H1 (cell line): ENCODE data around the gene MAPK8IP3. TPM values are rescaled to one million over a fixed set of nuclear protein-coding genes. Genes with fewer than 3 reads are reported as not detected.
A peak's percentile ranks its signal among the peaks of the same experiment; 100 is the strongest.

ENCODE experiments used
- BACH1 ChIP-seq: IDR thresholded peaks from 2 replicates; pipeline ENCODE4 v1.6.1; 2012; ENCODE audit warnings: low read length, improper control_type of control experiment
- EP300 ChIP-seq, 2 experiments: IDR thresholded peaks; 1 replicate in 1 of 2; 2 replicates in 1 of 2; pipeline ENCODE4 v1.6.1; 2011 to 2012; ENCODE audit warnings: low read depth in 2 of 2, low read length in 2 of 2, mild to moderate bottlenecking in 2 of 2, borderline replicate concordance in 1 of 2, inconsistent platforms in 1 of 2, moderate library complexity in 1 of 2
- GABPA ChIP-seq: IDR thresholded peaks from 2 replicates; pipeline ENCODE4 v1.6.1; 2011; ENCODE audit warnings: mild to moderate bottlenecking, low read length, moderate library complexity, borderline replicate concordance; ENCODE audit not compliant: insufficient read depth
- HDAC6 ChIP-seq: IDR thresholded peaks from one replicate; pipeline ENCODE4 v1.7.1; 2012; ENCODE audit warnings: low read depth, mild to moderate bottlenecking, inconsistent platforms, low read length, moderate library complexity
- MAFK ChIP-seq: IDR thresholded peaks from 2 replicates; pipeline ENCODE4 v1.6.1; 2012; ENCODE audit warnings: low read depth, mild to moderate bottlenecking, improper control_type of control experiment, low read length
- RBBP5 ChIP-seq: IDR thresholded peaks from 2 replicates; pipeline ENCODE4 v1.7.1; 2012; ENCODE audit warnings: low read depth, mild to moderate bottlenecking, inconsistent platforms, low read length, moderate library complexity, borderline replicate concordance
- SAP30 ChIP-seq: fragments of 300-600 bp; sonication (generic); IDR thresholded peaks from 2 replicates; pipeline ENCODE4 v1.7.1; 2012; ENCODE audit warnings: low read length, moderate library complexity, mild to moderate bottlenecking, inconsistent platforms; ENCODE audit not compliant: insufficient read depth, insufficient replicate concordance
- SUZ12 ChIP-seq: fragments of 200-600 bp; sonication (generic); IDR thresholded peaks from 2 replicates; pipeline ENCODE4 v1.6.1; 2012; ENCODE audit warnings: mild to moderate bottlenecking, inconsistent platforms, low read length, moderate library complexity, mixed read lengths
- polyA plus RNA-seq, 7 experiments: library from polyadenylated mRNA; depleted of rRNA in 3 of 7; stranded (reverse) in 5 of 7; unstranded in 2 of 7; fragments of >200 nt in 5 of 7; fragments of 200-250 nt in 2 of 7; gene quantifications; 1 replicate in 5 of 7; 2 replicates in 1 of 7; 4 replicates in 1 of 7; pipeline versions ENCODE4 v1.2.1 to v1.2.3, GENCODE V29; 2011 to 2013; ENCODE audit warnings: missing spikeins in 2 of 7, mixed read lengths in 2 of 7
- total RNA-seq: library from RNA; stranded (reverse); fragmentation: NEBNext Ultra II Directional; extraction: Animal tissue kit (Norgen Biotek cat#: 25700); gene quantifications from 2 replicates; pipeline ENCODE4 v1.2.1, GENCODE V29; 2021
- TF ChIP-seq, protein P1 (sequence below): fragments of 300-600 bp; sonication (generic); IDR thresholded peaks from 2 replicates; pipeline ENCODE4 v1.7.1; 2012; ENCODE audit warnings: low read length, moderate library complexity, mild to moderate bottlenecking, inconsistent platforms; ENCODE audit not compliant: insufficient replicate concordance

Gene MAPK8IP3
- total and polyA plus RNA-seq, 2 of the 8 experiments (the other 6 are each of a cell fraction or from before 2014, with no cell fraction given) = 16.9 to 43.4 TPM

- TF ChIP-seq, protein P1, sequence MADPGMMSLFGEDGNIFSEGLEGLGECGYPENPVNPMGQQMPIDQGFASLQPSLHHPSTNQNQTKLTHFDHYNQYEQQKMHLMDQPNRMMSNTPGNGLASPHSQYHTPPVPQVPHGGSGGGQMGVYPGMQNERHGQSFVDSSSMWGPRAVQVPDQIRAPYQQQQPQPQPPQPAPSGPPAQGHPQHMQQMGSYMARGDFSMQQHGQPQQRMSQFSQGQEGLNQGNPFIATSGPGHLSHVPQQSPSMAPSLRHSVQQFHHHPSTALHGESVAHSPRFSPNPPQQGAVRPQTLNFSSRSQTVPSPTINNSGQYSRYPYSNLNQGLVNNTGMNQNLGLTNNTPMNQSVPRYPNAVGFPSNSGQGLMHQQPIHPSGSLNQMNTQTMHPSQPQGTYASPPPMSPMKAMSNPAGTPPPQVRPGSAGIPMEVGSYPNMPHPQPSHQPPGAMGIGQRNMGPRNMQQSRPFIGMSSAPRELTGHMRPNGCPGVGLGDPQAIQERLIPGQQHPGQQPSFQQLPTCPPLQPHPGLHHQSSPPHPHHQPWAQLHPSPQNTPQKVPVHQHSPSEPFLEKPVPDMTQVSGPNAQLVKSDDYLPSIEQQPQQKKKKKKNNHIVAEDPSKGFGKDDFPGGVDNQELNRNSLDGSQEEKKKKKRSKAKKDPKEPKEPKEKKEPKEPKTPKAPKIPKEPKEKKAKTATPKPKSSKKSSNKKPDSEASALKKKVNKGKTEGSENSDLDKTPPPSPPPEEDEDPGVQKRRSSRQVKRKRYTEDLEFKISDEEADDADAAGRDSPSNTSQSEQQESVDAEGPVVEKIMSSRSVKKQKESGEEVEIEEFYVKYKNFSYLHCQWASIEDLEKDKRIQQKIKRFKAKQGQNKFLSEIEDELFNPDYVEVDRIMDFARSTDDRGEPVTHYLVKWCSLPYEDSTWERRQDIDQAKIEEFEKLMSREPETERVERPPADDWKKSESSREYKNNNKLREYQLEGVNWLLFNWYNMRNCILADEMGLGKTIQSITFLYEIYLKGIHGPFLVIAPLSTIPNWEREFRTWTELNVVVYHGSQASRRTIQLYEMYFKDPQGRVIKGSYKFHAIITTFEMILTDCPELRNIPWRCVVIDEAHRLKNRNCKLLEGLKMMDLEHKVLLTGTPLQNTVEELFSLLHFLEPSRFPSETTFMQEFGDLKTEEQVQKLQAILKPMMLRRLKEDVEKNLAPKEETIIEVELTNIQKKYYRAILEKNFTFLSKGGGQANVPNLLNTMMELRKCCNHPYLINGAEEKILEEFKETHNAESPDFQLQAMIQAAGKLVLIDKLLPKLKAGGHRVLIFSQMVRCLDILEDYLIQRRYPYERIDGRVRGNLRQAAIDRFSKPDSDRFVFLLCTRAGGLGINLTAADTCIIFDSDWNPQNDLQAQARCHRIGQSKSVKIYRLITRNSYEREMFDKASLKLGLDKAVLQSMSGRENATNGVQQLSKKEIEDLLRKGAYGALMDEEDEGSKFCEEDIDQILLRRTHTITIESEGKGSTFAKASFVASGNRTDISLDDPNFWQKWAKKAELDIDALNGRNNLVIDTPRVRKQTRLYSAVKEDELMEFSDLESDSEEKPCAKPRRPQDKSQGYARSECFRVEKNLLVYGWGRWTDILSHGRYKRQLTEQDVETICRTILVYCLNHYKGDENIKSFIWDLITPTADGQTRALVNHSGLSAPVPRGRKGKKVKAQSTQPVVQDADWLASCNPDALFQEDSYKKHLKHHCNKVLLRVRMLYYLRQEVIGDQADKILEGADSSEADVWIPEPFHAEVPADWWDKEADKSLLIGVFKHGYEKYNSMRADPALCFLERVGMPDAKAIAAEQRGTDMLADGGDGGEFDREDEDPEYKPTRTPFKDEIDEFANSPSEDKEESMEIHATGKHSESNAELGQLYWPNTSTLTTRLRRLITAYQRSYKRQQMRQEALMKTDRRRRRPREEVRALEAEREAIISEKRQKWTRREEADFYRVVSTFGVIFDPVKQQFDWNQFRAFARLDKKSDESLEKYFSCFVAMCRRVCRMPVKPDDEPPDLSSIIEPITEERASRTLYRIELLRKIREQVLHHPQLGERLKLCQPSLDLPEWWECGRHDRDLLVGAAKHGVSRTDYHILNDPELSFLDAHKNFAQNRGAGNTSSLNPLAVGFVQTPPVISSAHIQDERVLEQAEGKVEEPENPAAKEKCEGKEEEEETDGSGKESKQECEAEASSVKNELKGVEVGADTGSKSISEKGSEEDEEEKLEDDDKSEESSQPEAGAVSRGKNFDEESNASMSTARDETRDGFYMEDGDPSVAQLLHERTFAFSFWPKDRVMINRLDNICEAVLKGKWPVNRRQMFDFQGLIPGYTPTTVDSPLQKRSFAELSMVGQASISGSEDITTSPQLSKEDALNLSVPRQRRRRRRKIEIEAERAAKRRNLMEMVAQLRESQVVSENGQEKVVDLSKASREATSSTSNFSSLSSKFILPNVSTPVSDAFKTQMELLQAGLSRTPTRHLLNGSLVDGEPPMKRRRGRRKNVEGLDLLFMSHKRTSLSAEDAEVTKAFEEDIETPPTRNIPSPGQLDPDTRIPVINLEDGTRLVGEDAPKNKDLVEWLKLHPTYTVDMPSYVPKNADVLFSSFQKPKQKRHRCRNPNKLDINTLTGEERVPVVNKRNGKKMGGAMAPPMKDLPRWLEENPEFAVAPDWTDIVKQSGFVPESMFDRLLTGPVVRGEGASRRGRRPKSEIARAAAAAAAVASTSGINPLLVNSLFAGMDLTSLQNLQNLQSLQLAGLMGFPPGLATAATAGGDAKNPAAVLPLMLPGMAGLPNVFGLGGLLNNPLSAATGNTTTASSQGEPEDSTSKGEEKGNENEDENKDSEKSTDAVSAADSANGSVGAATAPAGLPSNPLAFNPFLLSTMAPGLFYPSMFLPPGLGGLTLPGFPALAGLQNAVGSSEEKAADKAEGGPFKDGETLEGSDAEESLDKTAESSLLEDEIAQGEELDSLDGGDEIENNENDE = no peak
- TF ChIP-seq RBBP5 = 0 out of 2 replicates have a peak, but pooled peaks have one; percentile 16
- TF ChIP-seq MAFK = no peak
- TF ChIP-seq HDAC6 = no peak
- no peak for TF ChIP-seq SAP30
- TF ChIP-seq EP300 (IDR thresholded peaks at IDR 0.05; ENCODE audit: borderline replicate concordance in 1 of 2, low read depth in 2 of 2, low read length in 2 of 2) = no peak
- TF ChIP-seq BACH1 = peak; percentile 64; the same call in 1 of the 2 replicates
- TF ChIP-seq GABPA = peak; percentile 99
- TF ChIP-seq SUZ12 = no peak
Measured at GRCh38 chr16:1772908-1773702, 67.1 kb downstream of the MAPK8IP3 start, which contains the start of gene MRPS34 (continued).
